ENCODE data around the gene ANKRD40CL. TPM values are rescaled to one million over a fixed set of nuclear protein-coding genes. Genes with fewer than 3 reads are reported as not detected.

The ANKRD40CL gene
- total RNA-seq, 2 experiments from 2014 or later = not detected

DNA sequence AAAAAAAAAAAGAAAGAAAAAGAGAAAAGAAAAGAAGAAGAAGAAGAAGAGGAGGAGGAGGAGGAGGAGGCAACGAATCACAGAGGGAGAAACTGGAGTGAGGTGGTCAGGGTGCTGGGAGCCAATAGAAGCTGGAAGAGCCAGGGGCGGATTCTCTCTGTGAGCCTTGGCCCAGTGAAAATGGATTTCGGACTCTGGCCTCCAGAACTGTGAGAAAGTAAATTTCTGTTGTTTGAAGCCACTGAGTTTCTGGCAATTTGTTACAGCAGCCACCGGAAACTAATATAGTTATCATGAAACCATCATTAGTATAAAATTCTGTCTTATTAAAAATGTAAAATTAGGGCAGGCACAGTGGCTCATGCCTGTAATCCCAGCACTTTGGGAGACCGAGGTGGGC, 40.4 kb upstream of the ANKRD40CL start:
- BruUV-seq (replicated peaks) = no TSS peak
- Histone ChIP-seq H4K20me1 (ENCODE audit: insufficient read depth, low read length) (no peaks in the 10 kb centered on the region), H3K4me3 (ENCODE audit: low read depth, low read length, poor library complexity, severe bottlenecking) (no peak overlapping the region), H3K36me3 (ENCODE audit: insufficient read depth, low read length) (no peaks in the 10 kb centered on the region), H3K9me3 (ENCODE audit: low read length) (no peaks in the 10 kb centered on the region), H3K27ac (ENCODE audit: low read depth, low read length, poor library complexity, severe bottlenecking) (no peak overlapping the region), H3K79me2 (ENCODE audit: insufficient read depth, low read depth, low read length) (no peaks in the 10 kb centered on the region), H3K4me1 (ENCODE audit: insufficient read depth, low read length, poor library complexity, severe bottlenecking) (no peaks in the 10 kb centered on the region), H2AFZ (ENCODE audit: low read length) (no peak overlapping the region), H3K9me2 (ENCODE audit: insufficient read depth, low read length) (no peaks in the 10 kb centered on the region), H3K4me2 (ENCODE audit: low read length) (no peak overlapping the region)
- DNase-seq (ENCODE audit: low spot score) = no peak
- POLR2A ChIA-PET = interaction anchor here (0.7 kb wide), 2 partner anchors 25 to 363 kb away, joined by 3 read pairs; no protein-coding TSS in a partner anchor
- TF ChIP-seq EZH2phosphoT487 (IDR thresholded peaks at IDR 0.05; ENCODE audit: borderline replicate concordance, low read depth, low read length) = no peak
- TF ChIP-seq, protein P1, sequence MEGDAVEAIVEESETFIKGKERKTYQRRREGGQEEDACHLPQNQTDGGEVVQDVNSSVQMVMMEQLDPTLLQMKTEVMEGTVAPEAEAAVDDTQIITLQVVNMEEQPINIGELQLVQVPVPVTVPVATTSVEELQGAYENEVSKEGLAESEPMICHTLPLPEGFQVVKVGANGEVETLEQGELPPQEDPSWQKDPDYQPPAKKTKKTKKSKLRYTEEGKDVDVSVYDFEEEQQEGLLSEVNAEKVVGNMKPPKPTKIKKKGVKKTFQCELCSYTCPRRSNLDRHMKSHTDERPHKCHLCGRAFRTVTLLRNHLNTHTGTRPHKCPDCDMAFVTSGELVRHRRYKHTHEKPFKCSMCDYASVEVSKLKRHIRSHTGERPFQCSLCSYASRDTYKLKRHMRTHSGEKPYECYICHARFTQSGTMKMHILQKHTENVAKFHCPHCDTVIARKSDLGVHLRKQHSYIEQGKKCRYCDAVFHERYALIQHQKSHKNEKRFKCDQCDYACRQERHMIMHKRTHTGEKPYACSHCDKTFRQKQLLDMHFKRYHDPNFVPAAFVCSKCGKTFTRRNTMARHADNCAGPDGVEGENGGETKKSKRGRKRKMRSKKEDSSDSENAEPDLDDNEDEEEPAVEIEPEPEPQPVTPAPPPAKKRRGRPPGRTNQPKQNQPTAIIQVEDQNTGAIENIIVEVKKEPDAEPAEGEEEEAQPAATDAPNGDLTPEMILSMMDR (conservative IDR thresholded peaks at IDR 0.05; ENCODE audit: low read length) = no peak
- intact Hi-C loops (cut with micrococcal nuclease; ENCODE audit: unreplicated experiment) = no loop called here
- CTCF ChIA-PET (ENCODE audit: unreplicated experiment) = no interaction called here

GRCh38 chr17:50807009-50807408, 39.7 kb upstream of the ANKRD40CL start:
- Histone ChIP-seq H4K20me1 (ENCODE audit: insufficient read depth, low read length) (no peaks in the 10 kb centered on the region), H3K36me3 (ENCODE audit: insufficient read depth, low read length) (no peaks in the 10 kb centered on the region), H3K4me3 (ENCODE audit: low read depth, low read length, poor library complexity, severe bottlenecking) (no peak overlapping the region), H3K79me2 (ENCODE audit: insufficient read depth, low read depth, low read length) (no peaks in the 10 kb centered on the region), H3K9me3 (ENCODE audit: low read length) (no peaks in the 10 kb centered on the region), H3K27ac (ENCODE audit: low read depth, low read length, poor library complexity, severe bottlenecking) (no peak overlapping the region), H2AFZ (ENCODE audit: low read length) (no peak overlapping the region), H3K4me2 (ENCODE audit: low read length) (no peak overlapping the region), H3K4me1 (ENCODE audit: insufficient read depth, low read length, poor library complexity, severe bottlenecking) (no peaks in the 10 kb centered on the region), H3K9me2 (ENCODE audit: insufficient read depth, low read length) (no peaks in the 10 kb centered on the region)
- BruUV-seq (replicated peaks) = no TSS peak
- intact Hi-C loops (cut with micrococcal nuclease; ENCODE audit: unreplicated experiment) = no loop called here
- no peak for DNase-seq (ENCODE audit: low spot score)
- TF ChIP-seq, protein P1 (conservative IDR thresholded peaks at IDR 0.05; ENCODE audit: low read length) = no peak
- no peak for TF ChIP-seq EZH2phosphoT487 (IDR thresholded peaks at IDR 0.05; ENCODE audit: borderline replicate concordance, low read depth, low read length)
- CTCF ChIA-PET (ENCODE audit: unreplicated experiment) = no interaction called here
- POLR2A ChIA-PET = interaction anchor here (0.5 to 0.7 kb wide), 4 partner anchors 172 to 530 kb away, joined by 3 read pairs; no protein-coding TSS in a partner anchor

DNA sequence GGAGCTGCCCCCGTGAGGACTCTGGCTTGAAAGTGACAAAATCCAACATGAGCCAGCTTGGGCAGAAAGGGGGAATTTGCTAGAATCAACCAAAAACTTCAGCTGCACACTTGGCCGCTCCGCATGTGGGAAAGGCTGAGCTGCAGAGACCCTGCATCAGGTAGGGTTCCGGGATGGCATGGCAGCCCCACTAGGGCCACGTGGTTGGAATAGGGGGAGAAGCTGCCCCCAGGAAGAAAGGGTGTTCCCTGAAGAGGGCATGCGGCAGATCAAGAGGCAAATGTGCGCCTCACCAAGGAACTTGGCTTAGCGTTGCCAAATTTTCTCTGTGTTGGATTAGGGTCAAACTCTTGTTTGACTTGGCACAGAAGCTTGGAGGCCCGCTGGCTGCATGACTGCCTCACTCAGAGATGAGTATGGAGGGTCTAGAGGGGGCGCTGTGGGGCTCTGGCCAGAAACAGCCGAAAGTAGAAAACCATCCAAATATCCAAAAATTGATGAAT, 38.9 kb upstream of the ANKRD40CL start:
- intact Hi-C loops (cut with micrococcal nuclease; ENCODE audit: unreplicated experiment) = no loop called here
- Histone ChIP-seq H3K27ac (ENCODE audit: low read depth, low read length, poor library complexity, severe bottlenecking) (no peak overlapping the region), H3K9me3 (ENCODE audit: low read length) (no peaks in the 10 kb centered on the region), H3K79me2 (ENCODE audit: insufficient read depth, low read depth, low read length) (no peaks in the 10 kb centered on the region), H3K4me3 (ENCODE audit: low read depth, low read length, poor library complexity, severe bottlenecking) (no peak overlapping the region), H3K4me1 (ENCODE audit: insufficient read depth, low read length, poor library complexity, severe bottlenecking) (no peaks in the 10 kb centered on the region), H3K4me2 (ENCODE audit: low read length) (no peak overlapping the region), H3K36me3 (ENCODE audit: insufficient read depth, low read length) (no peaks in the 10 kb centered on the region), H2AFZ (ENCODE audit: low read length) (no peak overlapping the region), H3K9me2 (ENCODE audit: insufficient read depth, low read length) (no peaks in the 10 kb centered on the region), H4K20me1 (ENCODE audit: insufficient read depth, low read length) (no peaks in the 10 kb centered on the region)
- TF ChIP-seq EZH2phosphoT487 (IDR thresholded peaks at IDR 0.05; ENCODE audit: borderline replicate concordance, low read depth, low read length) = no peak
- TF ChIP-seq, protein P1 (conservative IDR thresholded peaks at IDR 0.05; ENCODE audit: low read length) = peak; percentile 45
- ChIA-PET CTCF (ENCODE audit: unreplicated experiment) (no interaction called here), POLR2A (interaction anchor here (0.7 kb wide), 1 partner anchor 186 kb away, joined by 3 read pairs; no protein-coding TSS in a partner anchor)
- BruUV-seq (replicated peaks) = no TSS peak
- DNase-seq (ENCODE audit: low spot score) = no peak

Measured in OCI-LY7 (cell line).